NCI-H2081 (cell line): ENCODE measurements around the gene HNRNPH2.

Experiments used
- DNase-seq, 2 experiments: peaks; one replicate each; lab custom pipeline; 2025; lab: John Stamatoyannopoulos, UW

HNRNPH2 gene

DNA sequence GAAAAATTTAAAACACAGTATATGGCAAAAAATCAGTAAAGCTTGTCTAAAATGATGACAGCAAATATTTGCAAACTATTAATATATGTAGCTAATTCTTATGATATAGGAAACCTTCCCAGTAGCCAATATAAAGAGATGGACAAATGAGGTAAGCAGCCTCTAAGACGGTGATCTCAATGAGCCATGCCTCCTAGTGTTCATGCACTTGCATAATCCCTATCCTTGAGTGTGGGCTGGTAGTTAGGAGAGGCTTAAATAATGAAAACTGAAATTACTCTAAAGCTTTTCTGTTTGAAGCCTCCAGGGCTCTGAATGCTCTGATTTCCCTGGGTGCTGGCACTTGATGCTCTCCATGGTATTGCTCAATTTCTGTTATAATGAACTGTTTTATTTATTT, 52.6 kb downstream of the HNRNPH2 start:
- no peak for DNase-seq

DNA sequence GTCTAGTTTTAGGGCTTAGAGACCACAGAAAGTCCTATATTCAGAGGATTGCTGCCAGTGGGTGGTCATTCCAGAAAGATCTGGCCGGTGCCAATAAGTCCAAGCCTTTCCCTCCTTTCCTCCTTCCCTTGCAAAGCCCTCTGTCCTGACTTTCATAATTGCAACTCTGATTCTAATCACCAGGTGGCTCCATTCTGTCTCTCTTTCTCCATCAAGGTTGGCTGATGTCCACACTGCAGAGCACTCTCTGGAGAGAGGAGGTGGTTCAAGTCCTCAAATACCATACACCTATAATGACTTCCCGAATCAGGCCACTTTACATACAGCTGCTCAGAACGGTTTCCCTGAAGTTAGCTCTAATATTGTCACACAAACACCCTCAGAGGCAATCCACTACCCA, 54.9 kb downstream of the HNRNPH2 start:
- peak; percentile 39 to 55 for DNase-seq
